Parathyroid adenoma (tissue), 2 donors: ENCODE data around the gene BTAF1.
A peak's percentile ranks its signal among the peaks of the same experiment; 100 is the strongest.

Experiments used
- H2AFZ ChIP-seq: fragments of 300-600 bp; sonication (generic); one replicate; pipeline ENCODE4 v1.7.0; 2017; ENCODE audit warnings: antibody characterized with exemption, mild to moderate bottlenecking
- H3K27ac ChIP-seq: fragments of 300-600 bp; sonication (generic); one replicate; pipeline ENCODE4 v1.7.0; 2017
- H3K27me3 ChIP-seq: fragments of 300-600 bp; sonication (generic); one replicate; pipeline ENCODE4 v1.7.0; 2017; ENCODE audit warnings: low read length; ENCODE audit not compliant: control insufficient read depth, insufficient read depth
- H3K36me3 ChIP-seq: fragments of 300-600 bp; sonication (generic); one replicate; pipeline ENCODE4 v1.7.0; 2017; ENCODE audit warnings: low read length; ENCODE audit not compliant: control insufficient read depth, insufficient read depth
- H3K4me1 ChIP-seq: fragments of 300-600 bp; sonication (generic); one replicate; pipeline ENCODE4 v1.7.0; 2017; ENCODE audit warnings: control low read depth
- H3K4me2 ChIP-seq: fragments of 300-600 bp; sonication (generic); one replicate; pipeline ENCODE4 v1.7.0; 2017; ENCODE audit warnings: low read length
- H3K4me3 ChIP-seq: fragments of 300-600 bp; sonication (generic); one replicate; pipeline ENCODE4 v1.7.0; 2017; ENCODE audit warnings: low read depth, low read length
- H3K79me2 ChIP-seq: fragments of 300-600 bp; sonication (generic); one replicate; pipeline ENCODE4 v1.7.0; 2017; ENCODE audit warnings: control low read depth
- H3K9ac ChIP-seq: fragments of 300-600 bp; sonication (generic); one replicate; pipeline ENCODE4 v1.7.0; 2017; ENCODE audit warnings: mild to moderate bottlenecking
- H3K9me3 ChIP-seq: fragments of 300-600 bp; sonication (generic); one replicate; pipeline ENCODE4 v1.7.0; 2017; ENCODE audit warnings: low read length; ENCODE audit not compliant: control insufficient read depth
- TF ChIP-seq, protein P1 (sequence below): fragments of 300-600 bp; sonication (generic); IDR thresholded peaks from one replicate; pipeline ENCODE4 v1.7.0; 2017; ENCODE audit warnings: antibody characterized with exemption, mild to moderate bottlenecking
- donor health status: primary hyperparathyroidism.

Gene BTAF1

GRCh38 chr10:91923371-91924211, at the start of gene BTAF1:
BTAF1 (plus strand) TSS chr10:91923770; CDS start chr10:91924077, 307 bp downstream.
- H3K9me3 ChIP-seq, result no peaks in the 10 kb centered on the region
- peak within 1 kb of the TSS; percentile 73 for H3K4me2 ChIP-seq
- peak within 1 kb of the TSS; percentile 93 for H2AFZ ChIP-seq
- no peaks in the 10 kb centered on the region for H3K36me3 ChIP-seq
- no peaks in the 10 kb centered on the region for H3K27me3 ChIP-seq
- peaks cover 5% of the 10 kb centered on the region for H3K4me1 ChIP-seq
- TF ChIP-seq, protein P1, sequence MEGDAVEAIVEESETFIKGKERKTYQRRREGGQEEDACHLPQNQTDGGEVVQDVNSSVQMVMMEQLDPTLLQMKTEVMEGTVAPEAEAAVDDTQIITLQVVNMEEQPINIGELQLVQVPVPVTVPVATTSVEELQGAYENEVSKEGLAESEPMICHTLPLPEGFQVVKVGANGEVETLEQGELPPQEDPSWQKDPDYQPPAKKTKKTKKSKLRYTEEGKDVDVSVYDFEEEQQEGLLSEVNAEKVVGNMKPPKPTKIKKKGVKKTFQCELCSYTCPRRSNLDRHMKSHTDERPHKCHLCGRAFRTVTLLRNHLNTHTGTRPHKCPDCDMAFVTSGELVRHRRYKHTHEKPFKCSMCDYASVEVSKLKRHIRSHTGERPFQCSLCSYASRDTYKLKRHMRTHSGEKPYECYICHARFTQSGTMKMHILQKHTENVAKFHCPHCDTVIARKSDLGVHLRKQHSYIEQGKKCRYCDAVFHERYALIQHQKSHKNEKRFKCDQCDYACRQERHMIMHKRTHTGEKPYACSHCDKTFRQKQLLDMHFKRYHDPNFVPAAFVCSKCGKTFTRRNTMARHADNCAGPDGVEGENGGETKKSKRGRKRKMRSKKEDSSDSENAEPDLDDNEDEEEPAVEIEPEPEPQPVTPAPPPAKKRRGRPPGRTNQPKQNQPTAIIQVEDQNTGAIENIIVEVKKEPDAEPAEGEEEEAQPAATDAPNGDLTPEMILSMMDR, result no peak
- peak within 1 kb of the TSS; percentile 89 for H3K27ac ChIP-seq
- peaks cover 37% of the 10 kb centered on the region for H3K79me2 ChIP-seq
- H3K9ac ChIP-seq, result peak within 1 kb of the TSS; percentile 68
- peak within 1 kb of the TSS; percentile 83 for H3K4me3 ChIP-seq

DNA sequence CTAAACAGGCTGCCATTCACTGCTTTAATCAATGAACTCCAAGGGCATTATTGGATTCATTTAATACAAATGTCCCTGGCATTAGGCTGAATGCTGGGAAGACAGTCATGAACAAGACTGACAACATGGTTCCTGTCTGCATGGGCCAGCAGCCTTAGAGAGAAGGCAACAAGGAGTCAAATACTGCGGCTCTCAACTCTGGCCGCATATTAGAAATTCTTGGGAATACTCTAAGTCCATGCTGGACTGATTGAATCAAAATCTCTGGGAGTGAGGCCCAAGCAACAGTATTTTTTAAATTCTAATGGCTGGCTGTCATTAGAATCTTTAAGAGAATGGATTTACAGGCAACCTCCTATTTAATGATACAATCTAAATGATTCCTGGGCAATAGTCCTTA, 48.4 kb upstream of the BTAF1 start:
- Histone ChIP-seq H3K79me2 (no peaks in the 10 kb centered on the region), H3K27me3 (no peaks in the 10 kb centered on the region), H2AFZ (no peak overlapping the region), H3K4me2 (no peak overlapping the region), H3K4me1 (no peaks in the 10 kb centered on the region), H3K27ac (no peak overlapping the region), H3K9me3 (no peaks in the 10 kb centered on the region), H3K4me3 (no peak overlapping the region), H3K36me3 (no peaks in the 10 kb centered on the region), H3K9ac (no peak overlapping the region)
- TF ChIP-seq, protein P1, result no peak

DNA sequence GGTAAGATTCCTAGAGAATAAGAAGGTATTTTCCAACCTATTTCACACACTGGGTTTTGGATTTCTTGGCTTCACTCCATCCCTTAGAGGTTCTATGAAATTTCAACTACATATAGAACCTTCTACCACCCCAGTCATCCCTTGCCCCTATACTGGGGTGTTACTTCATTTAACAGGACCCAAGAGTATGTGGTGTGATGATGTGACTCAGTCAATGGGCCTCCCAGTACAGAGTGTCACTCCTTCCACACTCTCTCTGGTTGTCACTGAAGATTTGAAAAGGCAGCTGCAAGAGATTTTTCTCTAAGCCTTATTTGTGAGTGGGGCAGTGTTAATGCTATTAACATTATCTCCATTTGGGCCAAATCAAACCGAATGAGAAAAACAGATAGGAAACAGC, 47.8 kb upstream of the BTAF1 start:
- H3K4me3 ChIP-seq, result no peak overlapping the region
- no peaks in the 10 kb centered on the region for H3K4me1 ChIP-seq
- H3K4me2 ChIP-seq, result no peak overlapping the region
- H3K27ac ChIP-seq, result no peak overlapping the region
- H2AFZ ChIP-seq, result no peak overlapping the region
- no peaks in the 10 kb centered on the region for H3K79me2 ChIP-seq
- H3K9ac ChIP-seq, result no peak overlapping the region
- no peaks in the 10 kb centered on the region for H3K36me3 ChIP-seq
- TF ChIP-seq, protein P1, result no peak
- H3K9me3 ChIP-seq, result no peaks in the 10 kb centered on the region
- no peaks in the 10 kb centered on the region for H3K27me3 ChIP-seq

DNA sequence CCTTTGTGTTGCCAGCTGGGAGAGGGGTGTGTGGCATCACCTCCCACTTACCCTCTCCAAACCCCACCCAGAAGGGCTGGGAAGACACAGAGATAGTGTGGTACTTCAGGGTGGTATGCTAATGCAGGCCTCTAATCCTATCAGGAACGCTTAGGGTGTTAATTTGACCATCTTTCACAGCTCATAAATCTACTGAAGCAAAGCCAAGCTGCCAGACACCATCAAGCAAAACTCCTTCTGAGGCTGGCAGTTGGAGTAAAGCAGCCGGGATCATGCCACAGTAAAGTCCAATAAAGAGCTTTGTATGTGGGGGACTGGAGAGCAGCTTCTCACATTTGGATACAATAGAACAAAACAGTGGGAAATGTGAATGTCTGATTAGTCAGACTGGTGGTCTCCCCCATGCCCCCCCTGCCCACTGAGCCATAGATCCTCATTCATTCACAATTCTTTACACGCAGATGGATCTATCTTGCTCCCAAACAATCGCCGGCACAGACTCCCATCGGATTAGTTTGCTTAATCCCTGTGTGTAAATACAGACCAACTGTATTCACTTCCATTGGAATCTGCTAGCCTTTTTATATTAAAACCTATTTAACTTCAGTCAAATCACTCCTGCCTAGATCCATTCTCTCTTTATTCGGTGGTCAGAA, 43.9 kb upstream of the BTAF1 start:
- Histone ChIP-seq H3K27ac (no peak overlapping the region), H3K9me3 (no peaks in the 10 kb centered on the region), H3K4me3 (no peak overlapping the region), H3K4me2 (no peak overlapping the region), H2AFZ (no peak overlapping the region), H3K4me1 (peaks cover 6% of the 10 kb centered on the region), H3K27me3 (no peaks in the 10 kb centered on the region), H3K79me2 (no peaks in the 10 kb centered on the region), H3K9ac (no peak overlapping the region), H3K36me3 (no peaks in the 10 kb centered on the region)
- TF ChIP-seq, protein P1, result no peak
